NCI-H226 (cell line): ENCODE data around the gene MYRF.

Experiments
- DNase-seq: peaks from one replicate; pipeline ENCODE4 v3.0.0-alpha.2; 2015

Gene MYRF

DNA sequence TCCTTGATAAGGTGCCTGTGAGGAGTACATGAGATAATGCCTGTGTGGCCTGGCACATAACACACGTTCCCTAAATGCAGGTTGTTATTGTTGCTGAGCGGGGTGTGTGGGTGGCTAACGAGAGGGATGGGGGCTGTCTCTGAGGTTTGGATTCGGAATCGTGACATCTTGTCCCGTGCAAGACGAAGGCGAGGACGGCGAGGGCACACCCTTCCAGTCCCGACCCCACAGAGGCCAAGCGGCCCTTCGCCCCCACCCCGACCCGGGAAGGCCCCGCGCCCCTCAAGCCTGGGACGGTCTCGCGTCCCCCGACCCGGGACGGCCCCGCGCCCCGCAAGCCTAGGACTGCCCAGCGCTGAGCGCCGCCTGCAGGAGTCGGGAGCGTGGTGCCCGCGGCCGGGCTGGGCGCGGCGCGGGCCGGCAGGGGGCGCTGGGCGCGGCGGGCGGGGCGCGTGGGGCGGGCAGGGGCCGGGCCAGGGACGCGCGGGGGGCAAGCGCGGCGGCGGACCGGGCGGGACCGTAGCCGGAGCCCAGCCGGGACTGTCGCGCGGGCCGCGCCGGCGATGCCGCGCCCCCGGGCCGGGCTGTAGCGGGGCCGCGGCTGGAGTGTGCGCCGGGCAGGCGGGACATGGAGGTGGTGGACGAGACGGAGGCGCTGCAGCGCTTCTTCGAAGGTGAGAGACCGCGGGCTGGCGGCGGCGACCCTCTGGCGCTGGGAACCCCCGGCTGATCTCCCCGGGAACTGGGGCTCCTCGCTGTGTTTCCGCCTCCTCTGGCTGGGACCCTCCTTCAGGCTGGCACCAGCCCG is at the start of gene MYRF:
TSS of gene MYRF (plus strand) at position 520 of the 808 bp plus-strand sequence. CDS start at position 629, 109 bp downstream.
- DNase-seq = no peak

GRCh38 chr11:61702701-61703312 is 49.6 kb upstream of the MYRF start:
- no peak for DNase-seq

DNA sequence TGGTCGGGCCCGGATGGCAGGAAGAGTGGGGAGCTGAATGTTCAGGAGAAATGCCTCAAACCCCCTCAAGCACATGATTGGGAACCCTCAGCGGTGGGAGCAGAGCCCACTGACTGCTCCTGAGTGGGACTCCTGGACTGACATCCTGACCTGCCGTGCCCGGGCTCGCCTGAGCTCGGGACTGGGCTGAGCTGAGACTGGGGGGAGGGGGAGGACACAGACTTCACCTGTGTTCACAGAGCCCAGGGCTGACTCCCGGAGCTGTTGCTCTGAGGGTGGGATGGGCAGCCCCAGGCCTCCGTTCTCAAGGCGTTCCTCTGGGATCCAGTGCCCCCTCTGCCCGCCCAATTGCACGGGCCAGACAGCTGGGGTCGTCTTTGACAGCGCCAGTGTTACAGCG is 47.6 kb upstream of the MYRF start:
- DNase-seq = no peak

DNA sequence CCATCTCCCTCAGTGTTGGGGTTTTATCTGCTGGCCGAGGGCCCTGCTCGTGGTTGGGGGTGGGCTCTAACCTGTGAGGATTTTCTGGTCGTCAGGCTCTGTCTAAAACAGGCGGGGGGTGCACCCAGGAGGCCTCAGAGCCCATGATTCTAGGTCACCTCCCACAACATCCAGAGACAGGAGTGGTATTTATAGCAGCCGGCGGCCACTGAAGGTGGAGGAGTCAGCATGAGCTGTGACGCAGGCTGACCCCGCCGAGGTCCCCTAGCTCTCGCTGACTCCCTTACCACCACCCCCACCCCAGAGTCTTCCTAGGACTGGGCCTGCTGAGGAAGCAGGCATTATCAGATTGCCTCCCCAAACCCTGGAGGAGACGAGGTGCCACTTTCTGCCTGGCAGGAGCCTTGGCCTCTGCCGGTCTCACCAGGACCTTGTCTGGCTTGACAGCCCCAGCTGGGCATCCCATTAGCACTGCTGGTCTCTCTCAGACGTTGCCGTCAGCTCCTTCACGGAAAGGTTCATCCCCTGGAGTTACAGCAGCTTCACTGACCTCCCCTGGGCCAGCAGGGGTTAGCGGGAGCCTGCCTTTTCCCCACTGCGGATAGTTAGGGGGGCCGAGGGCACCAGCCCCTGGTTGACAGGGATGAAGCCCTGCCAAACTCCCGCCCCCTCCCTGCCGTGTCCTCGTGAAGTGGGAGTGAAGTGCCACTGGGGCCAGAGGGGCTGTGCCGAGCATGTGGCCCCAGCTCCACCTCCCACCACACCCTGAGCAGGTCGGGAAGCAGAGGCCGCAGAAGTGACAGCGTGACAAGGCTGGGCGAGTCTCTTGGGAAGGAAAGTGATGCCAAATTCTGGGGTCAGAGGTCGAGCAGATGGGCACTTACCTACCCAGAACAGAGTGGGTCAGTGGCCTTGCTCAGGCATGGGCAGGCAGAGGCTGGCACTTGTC is 45.7 kb upstream of the MYRF start:
- no peak for DNase-seq

- DNase-seq = no peak
Observed at GRCh38 chr11:61707574-61707973, 44.9 kb upstream of the MYRF start.

- DNase-seq = no peak
Observed at GRCh38 chr11:61709110-61709509, 43.3 kb upstream of the MYRF start.

GRCh38 chr11:61709572-61709971 is 42.9 kb upstream of the MYRF start:
- no peak for DNase-seq

GRCh38 chr11:61710019-61710418 is 42.4 kb upstream of the MYRF start:
- DNase-seq = no peak

- no peak for DNase-seq
Observed at GRCh38 chr11:61711037-61711436, 41.4 kb upstream of the MYRF start.

DNA sequence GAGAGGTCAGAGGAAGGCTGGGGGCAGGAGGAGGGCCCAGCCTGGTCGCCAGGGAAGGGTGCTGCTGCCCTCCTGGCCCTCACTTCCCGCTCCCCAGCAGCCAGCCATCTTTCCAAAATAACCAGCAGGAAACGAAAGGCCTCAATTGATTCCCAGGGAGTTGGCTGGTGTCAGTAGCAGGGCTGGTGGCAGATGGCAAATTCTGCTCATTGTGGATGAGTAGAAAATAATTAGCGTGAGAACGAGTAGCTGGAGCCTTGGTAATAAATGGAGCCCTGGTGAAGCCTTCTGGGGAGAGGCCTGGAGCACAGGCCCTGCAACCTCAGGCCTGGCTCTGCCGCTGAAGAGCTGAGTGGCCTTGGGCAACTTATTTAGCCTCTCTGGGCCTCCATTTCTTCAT is 40.9 kb upstream of the MYRF start:
- DNase-seq = no peak

- DNase-seq = no peak
Observed at GRCh38 chr11:61712314-61712713, 40.1 kb upstream of the MYRF start.

GRCh38 chr11:61712846-61713245 is 39.6 kb upstream of the MYRF start:
- no peak for DNase-seq

GRCh38 chr11:61713464-61713863 is 39.0 kb upstream of the MYRF start:
- DNase-seq = no peak

GRCh38 chr11:61713906-61714305 is 38.5 kb upstream of the MYRF start:
- DNase-seq = no peak

DNA sequence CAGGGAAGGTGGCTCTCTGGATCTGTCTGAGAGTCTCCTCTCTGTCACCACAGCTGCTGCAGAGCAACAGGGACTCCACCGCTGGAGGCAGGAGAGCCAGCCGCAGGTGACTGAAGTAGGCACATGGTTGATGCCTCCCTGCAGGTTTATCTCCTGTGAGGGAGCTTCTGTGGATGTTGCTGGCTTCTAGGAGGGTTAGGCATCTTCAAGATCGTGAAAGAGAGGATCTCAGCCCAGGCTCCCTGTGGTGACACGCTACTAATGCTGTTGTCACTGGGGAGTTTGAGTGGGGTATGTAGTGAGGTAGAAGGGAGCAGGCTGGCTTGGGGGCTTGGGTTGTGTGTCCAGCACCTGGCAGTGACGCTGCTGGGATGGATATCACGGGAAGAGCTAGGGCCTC is 38.1 kb upstream of the MYRF start:
- no peak for DNase-seq

DNA sequence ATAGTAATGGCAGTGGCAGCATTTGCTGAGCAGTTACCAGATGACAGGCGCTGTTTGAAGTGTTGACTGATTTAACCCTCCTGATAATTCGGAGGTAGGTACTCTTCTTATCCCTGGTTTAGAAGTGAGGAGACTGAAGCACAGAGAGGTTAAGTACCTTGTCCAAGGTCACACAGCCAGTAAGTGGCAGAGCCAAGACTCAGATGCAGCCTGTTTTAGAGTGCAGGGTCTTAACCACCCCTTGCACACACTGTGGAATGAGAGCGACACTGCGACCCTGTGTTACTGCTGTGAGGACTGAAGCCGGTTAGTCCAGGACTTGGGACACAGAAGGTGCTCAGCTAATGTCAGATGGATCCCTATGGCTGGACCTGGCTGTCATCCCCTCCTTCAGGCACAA is 37.5 kb upstream of the MYRF start:
- DNase-seq = no peak

DNA sequence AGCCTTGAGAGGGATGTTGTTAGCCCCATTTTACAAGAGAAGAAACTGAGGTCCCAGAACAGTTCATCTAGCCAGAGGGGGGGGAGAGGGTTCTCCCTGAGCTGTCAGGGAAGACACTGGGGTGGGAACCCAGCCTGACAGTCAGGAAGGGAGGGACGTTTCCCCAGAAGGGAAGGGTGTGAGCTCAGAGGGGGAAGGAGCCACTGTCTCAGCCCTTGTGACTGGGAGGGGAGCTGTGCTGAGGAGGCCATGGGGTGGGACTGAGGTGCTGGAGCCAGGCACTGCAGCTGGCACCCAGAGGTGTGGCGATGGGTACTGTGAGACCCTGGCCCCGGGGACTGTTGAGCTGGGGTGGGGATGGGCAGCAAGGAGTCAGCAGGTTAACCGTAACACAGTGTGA is 36.6 kb upstream of the MYRF start:
- no peak for DNase-seq

DNA sequence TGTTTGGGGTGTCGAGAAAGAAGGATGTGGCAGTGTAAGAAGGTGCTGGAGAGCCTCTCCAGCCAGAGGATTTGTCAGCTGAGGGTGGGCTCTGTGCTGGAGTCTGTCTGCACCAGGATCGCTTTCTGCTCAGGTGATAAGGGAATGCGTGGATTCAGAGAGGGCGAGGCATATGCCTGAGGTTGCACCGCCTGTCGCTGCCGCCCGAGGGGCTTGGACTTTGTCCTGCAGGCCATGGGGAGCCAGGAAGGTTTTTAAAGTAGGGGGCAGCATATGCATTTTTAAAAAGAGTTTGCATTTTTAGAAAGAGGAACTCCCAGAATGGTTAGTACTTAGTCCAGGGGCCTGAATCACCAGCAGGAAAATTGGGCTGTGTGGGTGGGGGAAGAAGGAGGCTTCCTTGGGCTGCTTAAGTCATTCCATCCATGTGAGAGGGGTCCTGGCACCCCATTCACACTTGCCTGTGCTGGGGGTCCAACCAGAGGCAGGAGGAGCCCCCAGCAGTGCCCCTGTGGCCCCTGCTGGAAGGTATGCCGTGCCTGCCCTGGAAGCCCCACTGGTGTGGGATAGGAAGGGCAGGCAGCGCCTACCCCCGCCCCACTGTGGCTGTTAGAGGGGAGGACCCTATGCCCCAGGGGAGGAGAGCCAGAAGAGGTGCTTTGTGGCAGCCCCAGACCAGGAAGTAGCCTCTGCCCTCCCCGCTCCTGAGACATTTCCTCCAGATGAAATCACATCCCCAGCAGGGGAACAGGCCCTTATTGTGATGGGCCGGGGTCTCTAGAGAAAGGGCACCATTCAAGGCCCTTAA is 35.8 kb upstream of the MYRF start:
- no peak for DNase-seq

DNA sequence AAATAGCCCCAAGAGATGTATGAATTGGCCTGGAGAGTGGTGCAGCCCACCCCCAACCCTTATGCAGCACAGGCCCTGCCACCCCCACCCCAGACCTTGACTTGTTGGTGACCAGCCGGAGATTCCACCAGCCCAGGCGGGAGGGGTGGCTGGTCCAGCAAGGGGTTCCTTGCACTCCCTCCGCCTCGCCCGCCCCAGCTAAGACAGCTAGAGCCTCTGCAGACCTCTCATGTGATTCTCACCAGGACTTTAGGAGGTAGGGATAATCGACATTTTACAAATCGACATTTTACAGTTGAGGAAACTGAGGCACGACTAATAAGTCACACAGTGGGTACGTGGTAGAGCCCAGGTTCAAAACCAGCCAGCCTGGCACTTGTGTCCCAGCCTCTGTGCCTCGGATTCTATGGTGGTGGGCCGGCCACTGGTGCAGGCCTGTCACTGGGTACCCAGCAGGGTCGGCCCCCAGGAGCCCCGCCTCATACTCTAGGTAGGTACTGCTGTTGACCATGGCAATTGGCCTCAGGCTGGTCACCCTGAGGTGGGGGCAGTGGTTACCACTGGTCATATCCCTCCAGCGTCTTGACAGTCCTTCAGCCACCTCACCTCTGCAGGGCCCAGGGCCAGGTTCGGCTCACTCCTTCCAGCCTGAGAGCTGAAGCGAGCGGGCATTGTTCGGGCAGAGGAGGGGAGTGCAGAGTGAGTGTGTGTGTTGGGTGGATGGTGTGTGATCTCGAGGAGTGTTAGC is 35.0 kb upstream of the MYRF start:
- no peak for DNase-seq

- DNase-seq = no peak
Observed at GRCh38 chr11:61718046-61718531, 34.3 kb upstream of the MYRF start.

DNA sequence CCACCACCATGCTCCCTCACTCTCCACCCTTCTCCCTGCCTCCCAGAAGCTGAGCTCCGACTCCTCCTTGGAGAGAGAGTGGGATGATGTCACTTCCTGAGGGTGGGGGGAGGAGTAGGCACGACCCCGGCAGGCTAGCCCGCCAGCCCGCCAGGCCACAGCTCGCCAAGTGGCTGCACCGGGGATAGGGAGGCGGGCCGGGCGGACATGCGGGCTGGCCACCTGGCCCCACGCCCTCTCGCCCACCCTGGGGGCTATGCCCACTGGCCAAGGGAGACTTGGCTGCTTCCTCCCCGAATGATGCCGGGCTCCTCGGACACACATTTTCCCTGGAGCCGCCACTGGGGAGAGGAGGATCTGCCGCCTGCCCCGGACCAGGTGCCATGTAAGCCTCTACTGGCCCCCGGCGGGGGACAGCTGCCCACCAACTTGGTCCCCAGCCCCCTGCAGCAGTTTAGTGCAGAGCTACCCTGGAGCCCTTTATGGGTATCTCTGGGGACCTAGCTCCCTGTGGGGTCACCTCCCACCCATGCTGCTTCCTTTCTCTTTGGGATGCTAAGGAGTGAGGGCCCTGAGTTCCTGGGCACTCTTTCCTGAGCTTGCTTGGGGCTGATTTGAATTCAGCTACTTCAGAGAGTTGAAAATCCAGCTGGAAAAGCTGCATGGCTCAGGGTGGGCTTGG is 33.7 kb upstream of the MYRF start:
- DNase-seq = no peak
